ENCODE data around the gene AFF2.

Gene AFF2

GRCh38 chrX:149037281-149037870, 537.0 kb downstream of the AFF2 start:
- no peak for DNase-seq (ENCODE audit: low spot score)
- TF ChIP-seq CTCF (IDR thresholded peaks at IDR 0.05; ENCODE audit: extremely low read depth, missing control alignments): no peak

- no peak for TF ChIP-seq CTCF (IDR thresholded peaks at IDR 0.05; ENCODE audit: extremely low read depth, missing control alignments)
- no peak for DNase-seq (ENCODE audit: low spot score)
Measured at GRCh38 chrX:149039057-149039456, 538.6 kb downstream of the AFF2 start.

- TF ChIP-seq CTCF (IDR thresholded peaks at IDR 0.05; ENCODE audit: extremely low read depth, missing control alignments): no peak
- DNase-seq (ENCODE audit: low spot score): peak; percentile 3
Measured at GRCh38 chrX:149040873-149041535, 540.6 kb downstream of the AFF2 start.

- no peak for TF ChIP-seq CTCF (IDR thresholded peaks at IDR 0.05; ENCODE audit: extremely low read depth, missing control alignments)
- no peak for DNase-seq (ENCODE audit: low spot score)
Measured at GRCh38 chrX:149043401-149043800, 543.0 kb downstream of the AFF2 start.

- no peak for DNase-seq (ENCODE audit: low spot score)
Measured at GRCh38 chrX:149044471-149044870, 544.1 kb downstream of the AFF2 start.

GRCh38 chrX:149045645-149046210, 545.3 kb downstream of the AFF2 start:
- no peak for TF ChIP-seq CTCF (IDR thresholded peaks at IDR 0.05; ENCODE audit: extremely low read depth, missing control alignments)
- no peak for DNase-seq (ENCODE audit: low spot score)

More at GRCh38 chrX:149044471-149044870, 544.1 kb downstream of the AFF2 start:
- no peak for TF ChIP-seq CTCF (IDR thresholded peaks at IDR 0.05; ENCODE audit: extremely low read depth, missing control alignments)

Measured in GM20000 (cell line).